Activated CD8-positive, alpha-beta memory T cell treated with anti-CD3 and anti-CD28 coated beads for 36 hours (primary cell): ENCODE measurements around the gene LAPTM4A. TPM values are rescaled to one million over a fixed set of nuclear protein-coding genes. Genes with fewer than 3 reads are reported as not detected.

Source experiments
- CTCF ChIA-PET: fragments of 350-600 bp; sonication (Branson Sonifier 250); formaldehyde crosslinking; loops from one replicate; lab custom pipeline; 2021; ENCODE audit warnings: antibody characterized with exemption; lab: Charles Lee
- POLR2A ChIA-PET: fragments of 350-600 bp; sonication (Branson Sonifier 250); formaldehyde crosslinking; loops from one replicate; lab custom pipeline; 2021; ENCODE audit warnings: antibody characterized with exemption; lab: Charles Lee
- total RNA-seq, 2 experiments: library from RNA; stranded (reverse); gene quantifications; one replicate each; pipeline ENCODE4 v1.2.3, GENCODE V29; 2021

The LAPTM4A gene
- total RNA-seq, 2 experiments from 2014 or later, result 23.9 to 27.5 TPM

DNA sequence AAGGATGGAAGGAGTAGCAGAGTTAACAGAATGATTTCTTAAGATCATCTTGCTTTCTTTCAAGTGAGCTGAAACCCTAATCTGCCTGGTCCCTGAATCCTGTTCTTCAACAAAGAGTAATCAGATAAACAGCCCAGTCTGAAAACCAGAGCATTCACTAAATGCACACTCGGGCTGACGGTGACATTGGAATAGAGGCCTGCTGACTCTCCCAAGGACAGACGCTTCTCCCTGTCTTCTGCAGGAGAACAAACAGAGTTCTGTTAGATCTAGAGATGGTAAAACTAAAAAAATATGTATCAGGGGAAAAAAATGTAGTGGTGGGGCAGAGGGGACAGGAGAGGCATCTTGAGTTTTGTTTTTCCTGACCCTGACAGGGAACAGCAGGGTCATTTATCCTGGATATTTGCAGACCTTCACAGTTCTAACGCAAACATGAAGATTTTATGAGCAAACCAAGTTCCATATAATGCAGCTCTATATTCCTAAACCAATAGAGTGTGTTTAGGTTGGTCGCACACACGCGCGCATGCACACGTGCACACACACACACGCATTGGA lies 46.3 kb downstream of the LAPTM4A start:
- ChIA-PET POLR2A (no interaction called here), CTCF (no interaction called here)

DNA sequence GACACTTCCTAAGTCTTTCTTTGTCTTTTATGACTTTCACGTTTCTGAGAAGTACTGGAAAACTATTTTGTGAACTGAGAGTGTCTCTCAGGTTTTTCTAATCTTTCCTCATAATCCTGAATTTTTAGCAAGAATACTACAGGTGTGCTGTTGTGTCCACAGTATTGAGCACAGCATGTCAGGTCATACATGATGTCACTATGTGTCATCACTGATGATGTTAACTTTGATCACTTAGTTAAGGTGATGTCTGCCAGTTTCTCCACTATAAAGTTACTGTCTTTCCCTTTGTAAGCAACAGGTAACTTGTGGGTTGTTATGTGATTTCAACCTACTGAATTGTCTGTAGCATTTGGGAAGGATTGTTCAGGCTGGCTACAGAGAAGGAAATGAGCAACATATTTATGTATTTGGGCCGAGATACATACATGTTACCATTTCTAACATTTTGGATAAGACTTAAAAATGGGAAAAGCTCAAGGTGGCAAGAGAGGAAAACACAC lies 50.0 kb downstream of the LAPTM4A start:
- CTCF ChIA-PET, result interaction anchor here (1.4 kb wide), 1 partner anchor 14 kb away, joined by 11 read pairs; no protein-coding TSS in a partner anchor
- POLR2A ChIA-PET, result no interaction called here

DNA sequence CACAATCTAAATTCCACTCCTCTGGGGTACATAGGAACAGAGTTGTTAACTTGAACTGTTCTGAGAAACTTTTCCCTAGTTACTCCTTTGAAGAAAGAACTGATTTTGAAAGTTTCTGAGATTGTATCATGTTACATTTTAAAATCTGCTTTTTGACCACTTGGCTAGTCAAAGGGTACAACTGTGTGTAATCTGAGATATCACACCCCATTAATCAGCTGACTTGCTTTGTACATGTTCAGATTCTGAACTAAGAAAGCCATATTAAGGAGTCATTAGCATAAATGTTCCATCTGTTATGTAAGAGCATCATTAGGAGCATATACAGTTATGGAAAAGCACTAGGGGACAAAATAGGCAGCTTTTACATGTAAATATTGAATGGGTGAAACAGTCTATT lies 57.7 kb downstream of the LAPTM4A start:
- ChIA-PET CTCF (no interaction called here), POLR2A (no interaction called here)

DNA sequence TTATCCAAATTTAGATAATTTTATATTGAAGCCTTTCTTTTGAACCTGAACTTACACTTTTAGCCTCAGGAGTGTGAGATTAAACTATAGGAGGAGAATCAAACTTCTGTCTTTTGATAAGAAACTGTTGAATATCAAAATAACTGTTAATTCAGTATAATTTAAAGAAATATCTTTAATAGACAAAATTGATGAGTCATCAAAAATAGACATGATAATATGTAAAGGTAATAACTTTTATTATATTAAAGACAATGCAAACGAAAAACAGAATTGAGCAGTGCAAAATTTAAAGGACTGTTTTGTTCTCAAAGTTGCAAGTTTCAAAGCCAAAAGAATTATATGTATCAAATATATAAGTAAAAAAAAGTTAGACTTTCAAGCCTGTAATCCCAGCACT lies 59.5 kb downstream of the LAPTM4A start:
- ChIA-PET CTCF (no interaction called here), POLR2A (no interaction called here)

DNA sequence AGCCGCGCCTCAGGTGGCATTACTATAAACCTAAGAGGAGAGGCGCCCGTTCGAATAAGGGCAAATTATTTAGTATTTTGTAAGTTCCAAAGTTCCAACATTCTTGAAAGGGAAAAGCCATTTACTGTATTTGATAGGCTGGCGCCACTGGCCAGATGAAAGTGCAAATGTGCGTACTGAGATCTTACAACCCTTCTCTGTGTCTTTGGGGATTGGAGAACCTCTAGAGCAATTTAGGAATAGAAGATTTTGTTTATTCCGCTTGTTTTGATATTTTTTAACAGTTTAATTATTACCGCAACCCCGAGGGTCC lies 61.1 kb downstream of the LAPTM4A start:
- POLR2A ChIA-PET, result interaction anchor here (1.2 kb wide), 1 partner anchor 89 kb away, joined by 5 read pairs; no protein-coding TSS in a partner anchor
- CTCF ChIA-PET, result no interaction called here

DNA sequence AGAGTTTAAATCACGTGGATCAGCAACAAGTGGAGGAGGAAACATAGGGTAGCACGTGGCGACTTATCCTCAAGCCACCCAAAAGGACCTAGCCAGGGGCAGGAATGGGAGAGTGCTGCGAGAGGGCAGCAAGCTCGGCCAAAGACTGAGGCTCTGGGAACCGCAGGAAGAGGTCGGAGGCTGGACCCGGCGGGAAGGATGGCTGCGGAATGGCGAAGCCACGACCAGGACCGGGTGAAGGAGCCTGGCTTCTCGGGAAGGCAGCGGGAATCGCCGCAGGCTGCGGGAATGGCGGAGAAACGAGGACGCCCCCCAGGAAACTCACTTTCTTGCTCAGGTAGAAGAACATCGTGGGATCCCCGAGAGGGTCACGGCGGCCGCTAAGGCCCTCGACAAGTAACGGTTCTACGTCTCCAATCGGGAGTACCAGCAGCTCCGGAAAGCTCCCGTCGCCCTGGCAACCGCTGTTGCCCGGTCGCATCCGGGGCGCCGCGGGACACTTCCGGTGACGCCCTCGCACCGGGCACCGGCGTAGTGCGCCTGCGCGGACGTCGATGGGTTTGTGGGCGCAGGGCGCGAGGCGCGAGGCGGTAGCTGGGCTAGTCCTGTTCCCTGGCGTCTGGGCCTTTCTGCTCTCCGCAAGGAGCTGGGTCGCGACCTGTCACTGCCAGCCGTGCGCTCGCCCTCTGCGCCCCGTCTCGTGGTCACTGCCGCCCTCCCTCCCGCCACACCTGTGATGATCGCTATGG lies 61.6 kb downstream of the LAPTM4A start, which contains the start of gene WDR35:
Gene WDR35, minus strand, starts transcription at position 439 of the 749 bp plus-strand sequence. Its CDS starts 90 bp downstream, at position 349.
- POLR2A ChIA-PET, result interaction anchor here (0.6 to 1.2 kb wide), 2 partner anchors 89 to 1430 kb away, joined by 4 to 5 read pairs; no protein-coding TSS in a partner anchor
- CTCF ChIA-PET, result no interaction called here

DNA sequence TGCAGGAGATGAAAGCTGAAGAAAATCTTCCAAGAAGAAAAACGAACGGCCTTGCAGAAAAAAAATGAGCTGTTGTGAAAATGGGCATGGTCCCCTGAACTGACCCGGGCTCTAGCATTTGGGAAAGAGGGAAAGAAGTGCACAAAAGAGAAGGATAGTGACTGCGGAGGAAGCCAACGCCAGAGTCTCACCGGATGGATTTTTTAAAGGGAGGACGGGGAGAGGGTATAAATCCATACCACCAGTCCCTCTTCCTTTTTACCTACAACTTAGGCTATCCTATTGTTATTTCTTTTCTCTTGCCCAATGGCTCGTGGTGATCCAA lies 62.1 kb downstream of the LAPTM4A start:
- ChIA-PET POLR2A (interaction anchor here (0.6 to 1.2 kb wide), 2 partner anchors 88 to 1429 kb away, joined by 4 to 5 read pairs; no protein-coding TSS in a partner anchor), CTCF (no interaction called here)

DNA sequence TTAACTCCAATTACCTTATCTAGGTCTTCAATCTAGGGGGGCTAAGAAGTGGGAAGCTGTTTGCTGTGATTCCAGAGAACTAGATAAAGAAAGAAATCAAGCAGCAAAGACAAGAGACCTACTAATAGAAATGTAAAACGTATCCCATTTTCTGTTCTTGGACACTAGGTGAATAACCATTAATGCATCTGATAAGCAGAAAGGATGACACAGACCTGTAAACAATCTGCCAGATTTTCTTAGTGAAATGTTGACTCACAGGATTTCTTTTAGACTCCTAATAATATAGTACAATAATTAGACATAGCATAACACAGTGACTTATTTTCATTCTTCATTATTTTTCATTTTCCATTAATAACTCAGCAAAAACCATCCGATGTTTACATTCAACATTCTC lies 62.8 kb downstream of the LAPTM4A start:
- ChIA-PET POLR2A (no interaction called here), CTCF (no interaction called here)

DNA sequence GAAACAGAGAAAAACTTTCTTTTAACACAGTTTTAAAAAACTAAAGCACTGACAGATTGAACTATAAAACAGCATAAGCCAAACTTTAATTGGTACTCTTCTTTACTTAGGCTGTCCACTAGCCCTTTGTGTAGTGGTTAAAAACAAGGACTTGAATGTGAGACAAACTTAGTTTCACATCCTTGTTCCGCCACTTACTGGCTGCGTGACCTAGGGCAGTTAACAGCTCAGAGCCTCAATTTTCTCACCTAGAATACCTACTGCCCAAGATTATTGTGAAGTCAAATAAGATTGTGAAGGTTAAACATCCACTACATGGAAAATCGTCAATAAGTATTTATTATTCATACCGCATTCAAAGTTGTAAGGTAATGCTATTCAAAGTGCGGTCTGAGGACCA lies 63.5 kb downstream of the LAPTM4A start:
- CTCF ChIA-PET, result no interaction called here
- POLR2A ChIA-PET, result no interaction called here

Other genes with a start within 250 kb of the LAPTM4A start
- gene TTC32, start 149.6 kb downstream of the LAPTM4A start, total RNA-seq, result 10 to 100 TPM; 11.8 to 12.0 TPM
- 10 to 100 TPM; 12.2 to 12.4 TPM for gene WDR35, start 61.5 kb downstream of the LAPTM4A start, total RNA-seq
- gene MATN3, start 39.0 kb downstream of the LAPTM4A start, total RNA-seq, result not detected
- gene SDC1, start 173.5 kb upstream of the LAPTM4A start, total RNA-seq, result under 1 TPM; 0.13 to 0.19 TPM